Kidney (tissue), 14 donors: ENCODE results near the gene SYNE1. TPM values are rescaled to one million over a fixed set of nuclear protein-coding genes. Genes with fewer than 3 reads are reported as not detected.

ENCODE experiments used
- DNase-seq, 5 donors: peaks; one replicate each; pipeline ENCODE4 v3.0.0-alpha.2; 2013 to 2020
- FAIRE-seq: peaks from 2 replicates; lab custom pipeline; 2012; peaks lifted over from hg19 to GRCh38; lab: Jason Lieb, UNC
- H3K27ac ChIP-seq, 2 donors: one replicate each; pipeline ENCODE4 v1.7.0; 2013; ENCODE audit warnings: low read depth in 2 of 2, low read length in 2 of 2, inconsistent platforms in 1 of 2
- H3K27me3 ChIP-seq: one replicate; pipeline ENCODE4 v1.7.1; 2013; ENCODE audit warnings: low read length, inconsistent platforms; ENCODE audit not compliant: control insufficient read depth, insufficient read depth
- H3K36me3 ChIP-seq, 3 donors: one replicate each; pipeline versions ENCODE4 v1.7.0 to v1.7.1; 2013; ENCODE audit warnings: low read length in 3 of 3, control low read depth in 1 of 3, inconsistent platforms in 1 of 3; ENCODE audit not compliant: insufficient read depth in 3 of 3, control insufficient read depth in 2 of 3
- H3K4me1 ChIP-seq, 3 donors: one replicate each; pipeline versions ENCODE4 v1.7.0 to v1.7.1; 2013; ENCODE audit warnings: low read length in 3 of 3, inconsistent platforms in 1 of 3, low read depth in 1 of 3; ENCODE audit not compliant: control insufficient read depth in 2 of 3, insufficient read depth in 2 of 3
- H3K4me3 ChIP-seq, 3 donors: one replicate each; pipeline versions ENCODE4 v1.7.0 to v1.8.1; 2013; ENCODE audit warnings: low read length in 3 of 3, control low read depth in 1 of 3, inconsistent platforms in 1 of 3
- H3K9ac ChIP-seq, 3 donors: one replicate each; pipeline versions ENCODE4 v1.7.0 to v1.7.1; 2013; ENCODE audit warnings: low read length in 3 of 3, control low read depth in 1 of 3, inconsistent platforms in 1 of 3
- H3K9me3 ChIP-seq, 3 donors: one replicate each; pipeline versions ENCODE4 v1.7.0 to v1.7.1; 2013; ENCODE audit warnings: low read length in 3 of 3, control low read depth in 1 of 3, inconsistent platforms in 1 of 3; ENCODE audit not compliant: control insufficient read depth in 2 of 3, insufficient read depth in 1 of 3
- intact Hi-C: fragments of 100-400 bp; cut with DNase I; formaldehyde crosslinking; loops from one replicate; pipeline ENCODE4 v1.11.1; 2022
- polyA plus RNA-seq: library from polyadenylated mRNA; stranded (reverse); fragments of 350-450 nt; fragmentation: Illumina TruSeq; extraction: RNeasy Lipid Tissue Mini Kit (QIAGEN cat#74804); gene quantifications from one replicate; pipeline ENCODE4 v1.2.3, GENCODE V29; 2014; ENCODE audit warnings: low read depth, low replicate concordance; ENCODE audit not compliant: insufficient read depth
- total RNA-seq: library from RNA; stranded (reverse); fragmentation: NEBNext Ultra II Directional; extraction: Animal tissue kit (Norgen Biotek cat#: 25700); gene quantifications from one replicate; pipeline ENCODE4 v1.2.1, GENCODE V29; 2021
- TF ChIP-seq, protein P1 (sequence below): IDR thresholded peaks from 3 replicates; pipeline ENCODE4 v1.5.1; 2012; ENCODE audit warnings: mild to moderate bottlenecking, moderate library complexity, borderline replicate concordance; ENCODE audit not compliant: insufficient read depth; ENCODE audit errors: extremely low read depth
- donor health status: control.
- donor health status: control.
- donor health status: control.
- donor health status: control.
- donor health status: control.
- donor health status: DM: yes; HTN: yes; CAD: no.
- donor health status: Normal renal cell carcinoma (clear cell type).

The SYNE1 gene
- total and polyA plus RNA-seq, 2 donors from 2014 or later = 47.8 to 216 TPM

DNA sequence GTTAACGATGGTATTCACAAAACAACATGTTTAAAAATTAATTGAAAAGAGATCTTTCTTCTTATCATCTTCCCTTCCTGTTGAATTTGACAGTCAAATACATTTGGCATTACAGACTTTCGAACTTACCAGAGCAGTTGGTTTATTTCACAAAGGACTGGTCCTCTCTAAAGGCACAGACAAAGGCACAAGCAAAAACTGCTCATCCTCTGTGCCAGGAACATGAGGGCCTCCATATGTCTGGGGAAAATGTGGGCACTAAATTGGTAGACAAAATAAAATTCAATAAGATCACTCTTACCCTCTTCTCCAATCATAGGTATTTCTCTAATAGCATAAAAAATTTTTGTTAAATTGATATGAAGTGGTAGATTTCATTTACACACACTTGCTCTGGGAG is 40.4 kb downstream of the SYNE1 start:
- intact Hi-C loops = no loop called here
- H3K27me3 ChIP-seq = no peaks in the 10 kb centered on the region
- FAIRE-seq = no peak
- H3K9me3 ChIP-seq = no peaks in the 10 kb centered on the region
- DNase-seq = no peak
- peaks cover 0 to 7% (median 0%) of the 10 kb centered on the region in 3 donors for H3K4me1 ChIP-seq
- no peak overlapping the region for H3K4me3 ChIP-seq
- no peak overlapping the region for H3K27ac ChIP-seq
- no peak overlapping the region for H3K9ac ChIP-seq
- H3K36me3 ChIP-seq = no peaks in the 10 kb centered on the region
- TF ChIP-seq, protein P1, sequence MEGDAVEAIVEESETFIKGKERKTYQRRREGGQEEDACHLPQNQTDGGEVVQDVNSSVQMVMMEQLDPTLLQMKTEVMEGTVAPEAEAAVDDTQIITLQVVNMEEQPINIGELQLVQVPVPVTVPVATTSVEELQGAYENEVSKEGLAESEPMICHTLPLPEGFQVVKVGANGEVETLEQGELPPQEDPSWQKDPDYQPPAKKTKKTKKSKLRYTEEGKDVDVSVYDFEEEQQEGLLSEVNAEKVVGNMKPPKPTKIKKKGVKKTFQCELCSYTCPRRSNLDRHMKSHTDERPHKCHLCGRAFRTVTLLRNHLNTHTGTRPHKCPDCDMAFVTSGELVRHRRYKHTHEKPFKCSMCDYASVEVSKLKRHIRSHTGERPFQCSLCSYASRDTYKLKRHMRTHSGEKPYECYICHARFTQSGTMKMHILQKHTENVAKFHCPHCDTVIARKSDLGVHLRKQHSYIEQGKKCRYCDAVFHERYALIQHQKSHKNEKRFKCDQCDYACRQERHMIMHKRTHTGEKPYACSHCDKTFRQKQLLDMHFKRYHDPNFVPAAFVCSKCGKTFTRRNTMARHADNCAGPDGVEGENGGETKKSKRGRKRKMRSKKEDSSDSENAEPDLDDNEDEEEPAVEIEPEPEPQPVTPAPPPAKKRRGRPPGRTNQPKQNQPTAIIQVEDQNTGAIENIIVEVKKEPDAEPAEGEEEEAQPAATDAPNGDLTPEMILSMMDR = no peak

DNA sequence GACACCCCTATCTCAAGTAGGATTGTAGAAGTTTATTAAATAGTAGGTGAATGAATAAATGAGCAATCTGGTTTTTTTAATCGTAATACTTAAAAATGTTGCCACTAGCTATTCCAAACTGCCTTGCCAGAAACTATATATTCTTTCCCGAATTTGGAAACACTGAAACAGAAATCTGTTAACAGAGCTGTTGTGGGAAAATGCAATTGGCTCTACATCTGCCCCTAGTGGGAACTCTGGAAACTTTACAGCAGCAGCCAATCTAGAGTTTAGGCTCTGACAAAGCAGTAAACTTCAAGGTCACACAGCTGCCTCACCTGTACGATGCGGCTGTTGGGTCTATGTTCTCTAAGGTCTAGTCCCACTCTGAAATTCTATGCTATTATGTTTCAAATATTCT is 41.7 kb downstream of the SYNE1 start:
- intact Hi-C loops = no loop called here
- FAIRE-seq (no peak), DNase-seq (peak in 2 of 5 donors; percentile 14 to 32)
- no peaks in the 10 kb centered on the region for H3K36me3 ChIP-seq
- H3K4me3 ChIP-seq = no peak overlapping the region
- H3K27ac ChIP-seq = no peak overlapping the region
- H3K4me1 ChIP-seq = peaks cover 0 to 7% (median 0%) of the 10 kb centered on the region in 3 donors
- no peaks in the 10 kb centered on the region for H3K27me3 ChIP-seq
- H3K9ac ChIP-seq = no peak overlapping the region
- TF ChIP-seq, protein P1 = peak; percentile 35
- H3K9me3 ChIP-seq = no peaks in the 10 kb centered on the region

DNA sequence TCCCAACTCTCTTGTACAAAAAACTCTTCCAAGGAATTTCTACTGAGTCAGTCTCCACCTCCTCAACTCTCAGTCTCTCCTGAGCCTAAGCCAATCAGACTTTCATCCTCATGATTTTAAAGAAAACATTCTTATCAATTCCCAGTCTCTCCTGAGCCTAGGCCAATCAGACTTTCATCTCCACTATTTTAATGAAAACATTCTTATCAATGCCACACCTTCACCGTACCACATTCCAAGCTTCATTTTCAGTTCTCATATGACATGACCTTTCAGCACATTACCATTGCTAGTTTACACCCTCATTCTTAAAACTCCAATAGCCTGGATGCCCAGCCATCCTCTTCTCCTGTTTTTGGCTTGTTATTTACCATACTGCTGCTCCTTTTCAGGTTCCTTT is 42.5 kb downstream of the SYNE1 start:
- intact Hi-C loops = no loop called here
- peaks cover 0 to 6% (median 0%) of the 10 kb centered on the region in 3 donors for H3K4me1 ChIP-seq
- no peaks in the 10 kb centered on the region for H3K36me3 ChIP-seq
- H3K9me3 ChIP-seq = no peaks in the 10 kb centered on the region
- H3K9ac ChIP-seq = no peak overlapping the region
- H3K27ac ChIP-seq = no peak overlapping the region
- FAIRE-seq = no peak
- H3K27me3 ChIP-seq = no peaks in the 10 kb centered on the region
- TF ChIP-seq, protein P1 = no peak
- DNase-seq = no peak
- no peak overlapping the region for H3K4me3 ChIP-seq

DNA sequence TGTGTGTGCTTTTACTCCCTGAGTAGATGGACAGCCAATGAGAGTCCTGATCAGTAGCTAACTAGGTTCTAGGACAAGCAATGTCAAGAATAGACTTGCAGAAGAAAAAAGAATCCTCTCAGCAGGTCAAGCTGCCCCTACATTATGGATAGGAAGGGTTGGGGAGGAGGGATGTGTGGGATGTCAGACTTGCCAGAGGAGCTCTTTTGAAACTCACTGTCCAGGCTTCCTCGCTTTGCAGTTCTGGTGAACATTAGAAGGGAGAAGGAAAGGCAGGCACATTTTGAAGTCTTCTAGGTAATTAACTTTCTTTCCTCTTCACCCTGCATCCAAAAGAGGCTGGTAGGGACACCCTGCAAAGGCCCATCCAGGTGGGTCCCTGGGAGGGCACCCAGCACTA is 48.7 kb downstream of the SYNE1 start:
- intact Hi-C loops = no loop called here
- Histone ChIP-seq H3K9ac (no peak overlapping the region), H3K4me3 (no peak overlapping the region), H3K36me3 (no peaks in the 10 kb centered on the region), H3K4me1 (no peaks in the 10 kb centered on the region), H3K27me3 (no peaks in the 10 kb centered on the region), H3K27ac (no peak overlapping the region), H3K9me3 (no peaks in the 10 kb centered on the region)
- DNase-seq = no peak
- FAIRE-seq = no peak
- TF ChIP-seq, protein P1 = no peak
